Spleen (tissue), 7 donors: ENCODE measurements around the gene RRP36.

Experiments
- CTCF ChIP-seq, 11 experiments: fragments of 200-600 bp in 7 of 11; fragments of 450-650 bp in 4 of 11; sonication (generic) in 4 of 11; IDR thresholded peaks in 8 of 11; conservative IDR thresholded peaks in 3 of 11; 1 replicate in 7 of 11; 2 replicates in 4 of 11; pipeline versions ENCODE4 v1.4.0 to v1.8.0; 2016 to 2021; ENCODE audit warnings: antibody characterized with exemption in 11 of 11, inconsistent platforms in 4 of 11, mild to moderate bottlenecking in 1 of 11
- POLR2A ChIP-seq, 3 donors: fragments of 450-650 bp; IDR thresholded peaks; one replicate each; pipeline ENCODE4 v1.5.1; 2017; ENCODE audit warnings: antibody characterized with exemption in 3 of 3, mild to moderate bottlenecking in 1 of 3
- POLR2AphosphoS5 ChIP-seq, 3 donors: sonication (generic); formaldehyde crosslinking; IDR thresholded peaks; one replicate each; pipeline ENCODE4 v1.5.1; 2017; ENCODE audit warnings: antibody characterized with exemption in 3 of 3
- donor health status: DM: no; HTN: no; CAD: no; lungs with moderate emphysema.
- donor health status: DM: no; HTN: no; CAD: no.
- donor health status: DM: no; HTN: no; CAD: no.

- TF ChIP-seq CTCF (IDR thresholded peaks at IDR 0.05 in 8 of 11, conservative IDR thresholded peaks at IDR 0.05 in 3 of 11) (no peak), POLR2A (IDR thresholded peaks at IDR 0.05) (no peak), POLR2AphosphoS5 (IDR thresholded peaks at IDR 0.05) (no peak)
These were observed 2.3 kb upstream of the RRP36 start for GRCh38 chr6:43019152-43019551.
